ENCODE measurements around the gene ADSL. TPM values are rescaled to one million over a fixed set of nuclear protein-coding genes. Genes with fewer than 3 reads are reported as not detected.

The ADSL gene
- total and polyA plus RNA-seq, 9 of the 15 experiments (the other 6 are each of a cell fraction or from before 2014, with no cell fraction given), result 112 to 322 (median 146) TPM

DNA sequence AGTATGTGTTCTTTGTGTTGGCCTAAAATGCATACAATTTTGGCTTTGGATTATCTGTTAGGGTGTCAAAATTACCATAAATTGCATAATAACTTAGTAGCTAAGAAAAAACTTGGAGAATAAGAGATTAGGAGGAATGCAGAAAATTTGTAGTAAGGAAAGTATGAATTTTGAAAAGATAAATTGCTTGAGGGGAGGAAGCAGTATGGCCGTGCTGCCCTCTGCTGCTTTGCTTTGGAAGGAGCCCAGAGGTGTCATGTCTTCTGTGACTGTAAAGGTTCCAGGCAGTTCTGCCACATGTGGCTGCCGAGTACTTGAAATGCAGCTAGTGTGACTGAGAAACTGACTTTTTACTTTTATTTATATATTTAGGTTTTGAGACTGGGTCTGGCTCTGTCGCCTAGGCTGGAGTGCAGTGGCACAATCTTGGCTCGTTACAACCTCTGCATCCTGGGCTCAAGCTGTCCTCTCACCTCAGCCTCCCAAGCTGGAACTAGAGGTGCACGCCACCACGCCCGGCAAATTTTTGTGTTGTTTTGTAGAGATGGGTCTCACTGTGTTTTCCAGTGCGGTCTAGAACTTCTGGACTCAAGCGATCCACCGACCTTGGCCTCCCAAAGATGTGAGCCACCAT, 1.8 kb downstream of the ADSL start (continued):
- TF ChIP-seq, protein P1, sequence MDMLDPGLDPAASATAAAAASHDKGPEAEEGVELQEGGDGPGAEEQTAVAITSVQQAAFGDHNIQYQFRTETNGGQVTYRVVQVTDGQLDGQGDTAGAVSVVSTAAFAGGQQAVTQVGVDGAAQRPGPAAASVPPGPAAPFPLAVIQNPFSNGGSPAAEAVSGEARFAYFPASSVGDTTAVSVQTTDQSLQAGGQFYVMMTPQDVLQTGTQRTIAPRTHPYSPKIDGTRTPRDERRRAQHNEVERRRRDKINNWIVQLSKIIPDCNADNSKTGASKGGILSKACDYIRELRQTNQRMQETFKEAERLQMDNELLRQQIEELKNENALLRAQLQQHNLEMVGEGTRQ (CRISPR knock-in tag; IDR thresholded peaks at IDR 0.05), result no peak
- TF ChIP-seq, protein P2, sequence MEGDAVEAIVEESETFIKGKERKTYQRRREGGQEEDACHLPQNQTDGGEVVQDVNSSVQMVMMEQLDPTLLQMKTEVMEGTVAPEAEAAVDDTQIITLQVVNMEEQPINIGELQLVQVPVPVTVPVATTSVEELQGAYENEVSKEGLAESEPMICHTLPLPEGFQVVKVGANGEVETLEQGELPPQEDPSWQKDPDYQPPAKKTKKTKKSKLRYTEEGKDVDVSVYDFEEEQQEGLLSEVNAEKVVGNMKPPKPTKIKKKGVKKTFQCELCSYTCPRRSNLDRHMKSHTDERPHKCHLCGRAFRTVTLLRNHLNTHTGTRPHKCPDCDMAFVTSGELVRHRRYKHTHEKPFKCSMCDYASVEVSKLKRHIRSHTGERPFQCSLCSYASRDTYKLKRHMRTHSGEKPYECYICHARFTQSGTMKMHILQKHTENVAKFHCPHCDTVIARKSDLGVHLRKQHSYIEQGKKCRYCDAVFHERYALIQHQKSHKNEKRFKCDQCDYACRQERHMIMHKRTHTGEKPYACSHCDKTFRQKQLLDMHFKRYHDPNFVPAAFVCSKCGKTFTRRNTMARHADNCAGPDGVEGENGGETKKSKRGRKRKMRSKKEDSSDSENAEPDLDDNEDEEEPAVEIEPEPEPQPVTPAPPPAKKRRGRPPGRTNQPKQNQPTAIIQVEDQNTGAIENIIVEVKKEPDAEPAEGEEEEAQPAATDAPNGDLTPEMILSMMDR (IDR thresholded peaks at IDR 0.05 in 2 of 3, conservative IDR thresholded peaks at IDR 0.05 in 1 of 3; ENCODE audit: insufficient read depth in 2 of 3, low read depth in 1 of 3, low read length in 3 of 3), result peak; percentile 69 to 79 (median 78)
- TF ChIP-seq, protein P3, sequence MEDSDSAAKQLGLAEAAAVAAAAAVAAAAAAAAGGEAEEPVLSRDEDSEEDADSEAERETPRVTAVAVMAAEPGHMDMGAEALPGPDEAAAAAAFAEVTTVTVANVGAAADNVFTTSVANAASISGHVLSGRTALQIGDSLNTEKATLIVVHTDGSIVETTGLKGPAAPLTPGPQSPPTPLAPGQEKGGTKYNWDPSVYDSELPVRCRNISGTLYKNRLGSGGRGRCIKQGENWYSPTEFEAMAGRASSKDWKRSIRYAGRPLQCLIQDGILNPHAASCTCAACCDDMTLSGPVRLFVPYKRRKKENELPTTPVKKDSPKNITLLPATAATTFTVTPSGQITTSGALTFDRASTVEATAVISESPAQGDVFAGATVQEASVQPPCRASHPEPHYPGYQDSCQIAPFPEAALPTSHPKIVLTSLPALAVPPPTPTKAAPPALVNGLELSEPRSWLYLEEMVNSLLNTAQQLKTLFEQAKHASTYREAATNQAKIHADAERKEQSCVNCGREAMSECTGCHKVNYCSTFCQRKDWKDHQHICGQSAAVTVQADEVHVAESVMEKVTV (CRISPR knock-in tag; IDR thresholded peaks at IDR 0.05), result peak; percentile 49; the same call in 1 of the 2 replicates

DNA sequence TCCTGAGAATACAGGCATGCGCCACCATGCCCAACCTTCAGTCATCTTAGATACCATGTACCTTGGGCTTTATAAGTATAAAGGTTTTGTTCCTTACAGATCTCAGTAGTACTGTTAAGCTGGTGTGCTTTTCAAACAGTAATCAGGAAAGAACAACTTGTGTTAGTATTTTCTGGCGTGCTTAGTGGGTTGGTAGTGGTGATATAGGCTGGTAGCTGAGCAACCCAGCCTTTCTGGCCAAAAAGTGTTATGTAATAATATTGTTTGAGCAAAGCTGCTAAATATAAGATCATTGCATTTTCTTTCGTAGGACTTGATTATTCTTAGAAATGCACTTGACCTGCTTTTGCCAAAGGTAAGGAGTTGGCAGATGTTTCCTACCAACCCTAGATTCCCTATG, 6.5 kb downstream of the ADSL start:
- no peak for FAIRE-seq
- Histone ChIP-seq H3K27ac (ENCODE audit: extremely low read depth, low read depth, low read length) (no peak overlapping the region), H2AFZ (ENCODE audit: low read depth, low read length) (no peak overlapping the region), H3K9me3 (replicated peaks; ENCODE audit: control insufficient read depth, insufficient read depth, low read depth, low read length) (no peaks in the 10 kb centered on the region), H3K9me1 (ENCODE audit: control insufficient read depth, insufficient read depth, low read length) (no peaks in the 10 kb centered on the region), H3K4me3 (no peak overlapping the region), H3K4me1 (replicated peaks in 1 of 2; ENCODE audit: control insufficient read depth in 2 of 2, insufficient read depth in 2 of 2, low read length in 2 of 2) (peaks cover 0 to 2% of the 10 kb centered on the region in 2 experiments; a peak in 3 of 5 replicates), H3K4me2 (ENCODE audit: insufficient read depth, low read length) (no peak overlapping the region), H3K79me2 (ENCODE audit: control insufficient read depth, insufficient read depth, low read length) (peaks cover 30% of the 10 kb centered on the region), H4K20me1 (replicated peaks; ENCODE audit: control insufficient read depth, insufficient read depth, low read length) (no peaks in the 10 kb centered on the region), H3K9ac (ENCODE audit: insufficient read depth in 1 of 2, low read depth in 2 of 2, low read length in 2 of 2) (no peak overlapping the region), H3K27me3 (ENCODE audit: control insufficient read depth in 2 of 2, insufficient read depth in 2 of 2, low read length in 2 of 2) (no peaks in the 10 kb centered on the region), H3K36me3 (ENCODE audit: control insufficient read depth, insufficient read depth, low read length) (peaks cover 74% of the 10 kb centered on the region)
- in situ Hi-C loops (cut with MboI) (loop anchor here (5.0 kb wide), 2 partner anchors 310 to 810 kb away; no protein-coding TSS in a partner anchor), intact Hi-C loops (cut with micrococcal nuclease) (no loop called here)
- no peak for DNase-seq (ENCODE audit: extremely low read depth in 1 of 4, low spot score in 3 of 4)
- ChIA-PET CTCF (ENCODE audit: low intra/inter-chr PET ratio) (no interaction called here), POLR2A (interaction anchor here (0.6 kb wide), 1 partner anchor 13 kb away, joined by 3 read pairs; no protein-coding TSS in a partner anchor)
- no peak for ATAC-seq
- WGBS (ENCODE audit: insufficient coverage, low coverage, missing lambda C conversion rate), result 100% methylated on average over 3 of the region's 3 CpGs
- BruUV-seq (replicated peaks), result no TSS peak
- TF ChIP-seq HDAC1 (IDR thresholded peaks at IDR 0.05), result no peak
- no peak for TF ChIP-seq ZNF431 (CRISPR knock-in tag; IDR thresholded peaks at IDR 0.05)
- TF ChIP-seq ZFP36 (IDR thresholded peaks at IDR 0.05; ENCODE audit: low read depth, low read length, partially characterized antibody), result no peak
- TF ChIP-seq, protein P4, sequence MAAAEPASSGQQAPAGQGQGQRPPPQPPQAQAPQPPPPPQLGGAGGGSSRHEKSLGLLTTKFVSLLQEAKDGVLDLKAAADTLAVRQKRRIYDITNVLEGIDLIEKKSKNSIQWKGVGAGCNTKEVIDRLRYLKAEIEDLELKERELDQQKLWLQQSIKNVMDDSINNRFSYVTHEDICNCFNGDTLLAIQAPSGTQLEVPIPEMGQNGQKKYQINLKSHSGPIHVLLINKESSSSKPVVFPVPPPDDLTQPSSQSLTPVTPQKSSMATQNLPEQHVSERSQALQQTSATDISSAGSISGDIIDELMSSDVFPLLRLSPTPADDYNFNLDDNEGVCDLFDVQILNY (CRISPR knock-in tag; IDR thresholded peaks at IDR 0.05), result no peak
- TF ChIP-seq TOE1 (IDR thresholded peaks at IDR 0.05; ENCODE audit: borderline replicate concordance), result no peak
- TF ChIP-seq TOE1 (CRISPR knock-in tag; IDR thresholded peaks at IDR 0.05; ENCODE audit: borderline replicate concordance, low read depth), result no peak
- no peak for TF ChIP-seq ZFPM2 (CRISPR knock-in tag; IDR thresholded peaks at IDR 0.05)
- no peak for TF ChIP-seq SMARCB1 (IDR thresholded peaks at IDR 0.05; ENCODE audit: insufficient read length, low read depth)
- TF ChIP-seq SAFB2 (IDR thresholded peaks at IDR 0.05; ENCODE audit: borderline replicate concordance, low read depth, low read length, severe bottlenecking), result no peak
- no peak for TF ChIP-seq NUFIP1 (IDR thresholded peaks at IDR 0.05; ENCODE audit: partially characterized antibody)

All from K562 (cell line).